MM.1S (cell line): Measurements from ENCODE around the gene SLC37A3.

Source experiments
- EZH2 ChIP-seq: fragments of 300-600 bp; sonication (generic); optimal IDR thresholded peaks from 2 replicates; pipeline ENCODE3; 2017; ENCODE audit warnings: low read depth, mild to moderate bottlenecking, antibody characterized with exemption, low read length, mixed read lengths
- EZH2phosphoT487 ChIP-seq: fragments of 300-600 bp; sonication (generic); IDR thresholded peaks from 2 replicates; pipeline ENCODE4 v1.6.1; 2018; ENCODE audit warnings: antibody characterized with exemption, low read length
- TF ChIP-seq, protein P1 (sequence below): fragments of 300-600 bp; sonication (generic); IDR thresholded peaks from 2 replicates; pipeline ENCODE4 v1.5.1; 2016; ENCODE audit warnings: antibody characterized with exemption, low read length, mixed read lengths

DNA sequence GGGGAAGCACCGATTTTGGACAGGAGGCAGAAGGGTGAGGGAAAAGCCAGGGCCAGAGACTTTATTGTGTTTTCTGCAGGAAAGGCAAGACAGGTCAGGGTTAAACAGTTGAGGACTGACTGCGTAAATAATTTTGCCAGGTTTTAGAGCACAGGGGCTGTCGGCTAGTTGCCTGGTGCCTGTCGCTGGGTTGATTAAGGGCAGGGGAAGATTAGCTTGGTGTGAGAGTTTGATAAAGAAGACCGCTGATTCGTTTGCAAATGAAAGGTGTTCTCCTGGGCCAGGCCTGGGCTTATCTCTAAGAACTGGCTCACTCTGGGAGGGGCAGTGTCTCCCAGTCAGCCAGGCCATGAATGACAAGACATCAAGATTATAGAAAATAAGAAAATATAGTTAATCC, 75.6 kb downstream of the SLC37A3 start:
- TF ChIP-seq, protein P1, sequence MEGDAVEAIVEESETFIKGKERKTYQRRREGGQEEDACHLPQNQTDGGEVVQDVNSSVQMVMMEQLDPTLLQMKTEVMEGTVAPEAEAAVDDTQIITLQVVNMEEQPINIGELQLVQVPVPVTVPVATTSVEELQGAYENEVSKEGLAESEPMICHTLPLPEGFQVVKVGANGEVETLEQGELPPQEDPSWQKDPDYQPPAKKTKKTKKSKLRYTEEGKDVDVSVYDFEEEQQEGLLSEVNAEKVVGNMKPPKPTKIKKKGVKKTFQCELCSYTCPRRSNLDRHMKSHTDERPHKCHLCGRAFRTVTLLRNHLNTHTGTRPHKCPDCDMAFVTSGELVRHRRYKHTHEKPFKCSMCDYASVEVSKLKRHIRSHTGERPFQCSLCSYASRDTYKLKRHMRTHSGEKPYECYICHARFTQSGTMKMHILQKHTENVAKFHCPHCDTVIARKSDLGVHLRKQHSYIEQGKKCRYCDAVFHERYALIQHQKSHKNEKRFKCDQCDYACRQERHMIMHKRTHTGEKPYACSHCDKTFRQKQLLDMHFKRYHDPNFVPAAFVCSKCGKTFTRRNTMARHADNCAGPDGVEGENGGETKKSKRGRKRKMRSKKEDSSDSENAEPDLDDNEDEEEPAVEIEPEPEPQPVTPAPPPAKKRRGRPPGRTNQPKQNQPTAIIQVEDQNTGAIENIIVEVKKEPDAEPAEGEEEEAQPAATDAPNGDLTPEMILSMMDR = no peak
- TF ChIP-seq EZH2 (no peak), EZH2phosphoT487 (no peak)
